Transverse colon (tissue), 3 donors: Measurements from ENCODE around the gene REEP2.
"Not testable (repeated sequence)": the region's sequence is repeated elsewhere in the genome, so short reads cannot be mapped to it uniquely, and the experiment has no call there.

Experiments
- EP300 ChIP-seq: sonication (generic); formaldehyde crosslinking; IDR thresholded peaks from one replicate; pipeline ENCODE4 v1.6.1; 2017; ENCODE audit warnings: antibody characterized with exemption, low read depth
- TF ChIP-seq, protein P1 (sequence below), 5 experiments: fragments of 200-600 bp in 3 of 5; fragments of 450-650 bp in 2 of 5; sonication (generic) in 3 of 5; IDR thresholded peaks; 1 replicate in 2 of 5; 2 replicates in 3 of 5; pipeline ENCODE4 v1.5.1; 2016 to 2017; ENCODE audit warnings: antibody characterized with exemption in 5 of 5, inconsistent platforms in 3 of 5, mild to moderate bottlenecking in 2 of 5, moderate library complexity in 1 of 5

DNA sequence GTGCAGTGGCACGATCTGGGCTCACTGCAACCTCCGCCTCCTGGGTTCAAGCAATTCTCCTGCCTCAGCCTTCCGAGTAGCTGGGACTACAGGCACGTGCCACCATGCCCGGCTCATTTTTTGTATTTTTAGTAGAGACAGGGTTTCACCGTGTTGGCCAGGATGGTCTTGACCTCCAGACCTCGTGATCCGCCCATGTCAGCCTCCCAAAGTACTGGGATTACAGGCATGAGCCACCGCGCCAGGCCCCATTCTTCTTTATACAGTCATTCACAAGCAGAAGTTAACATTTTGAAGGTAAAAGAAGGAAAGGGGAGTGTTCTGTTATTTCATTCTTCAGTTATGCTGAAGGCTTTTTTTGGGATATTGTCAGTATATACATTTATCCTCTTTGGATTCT, 48.9 kb upstream of the REEP2 start:
- TF ChIP-seq, protein P1, sequence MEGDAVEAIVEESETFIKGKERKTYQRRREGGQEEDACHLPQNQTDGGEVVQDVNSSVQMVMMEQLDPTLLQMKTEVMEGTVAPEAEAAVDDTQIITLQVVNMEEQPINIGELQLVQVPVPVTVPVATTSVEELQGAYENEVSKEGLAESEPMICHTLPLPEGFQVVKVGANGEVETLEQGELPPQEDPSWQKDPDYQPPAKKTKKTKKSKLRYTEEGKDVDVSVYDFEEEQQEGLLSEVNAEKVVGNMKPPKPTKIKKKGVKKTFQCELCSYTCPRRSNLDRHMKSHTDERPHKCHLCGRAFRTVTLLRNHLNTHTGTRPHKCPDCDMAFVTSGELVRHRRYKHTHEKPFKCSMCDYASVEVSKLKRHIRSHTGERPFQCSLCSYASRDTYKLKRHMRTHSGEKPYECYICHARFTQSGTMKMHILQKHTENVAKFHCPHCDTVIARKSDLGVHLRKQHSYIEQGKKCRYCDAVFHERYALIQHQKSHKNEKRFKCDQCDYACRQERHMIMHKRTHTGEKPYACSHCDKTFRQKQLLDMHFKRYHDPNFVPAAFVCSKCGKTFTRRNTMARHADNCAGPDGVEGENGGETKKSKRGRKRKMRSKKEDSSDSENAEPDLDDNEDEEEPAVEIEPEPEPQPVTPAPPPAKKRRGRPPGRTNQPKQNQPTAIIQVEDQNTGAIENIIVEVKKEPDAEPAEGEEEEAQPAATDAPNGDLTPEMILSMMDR (IDR thresholded peaks at IDR 0.05), result not testable (repeated sequence)
- TF ChIP-seq EP300, result not testable (repeated sequence)
